Measurements from ENCODE around the gene ZNF710. TPM values are rescaled to one million over a fixed set of nuclear protein-coding genes. Genes with fewer than 3 reads are reported as not detected.

ZNF710 gene
- total RNA-seq, 1 donor from 2014 or later: 45.5 TPM

- H3K4me1 Mint-ChIP-seq: peaks cover 59% of the 10 kb centered on the region
- intact Hi-C loops (cut with micrococcal nuclease): no loop called here
- peak overlapping the region; percentile 21 for H3K27ac Mint-ChIP-seq
- CTCF ChIA-PET: interaction anchor here (2.1 kb wide), 1 partner anchor 16 kb away, joined by 6 read pairs; no protein-coding TSS in a partner anchor
- H3K27me3 Mint-ChIP-seq: no peaks in the 10 kb centered on the region
- TF ChIP-seq CTCF (IDR thresholded peaks at IDR 0.05): no peak
- DNase-seq (no peak), ATAC-seq (ENCODE audit: low read depth) (no peak)
- no peak overlapping the region for H3K4me3 Mint-ChIP-seq
- no peaks in the 10 kb centered on the region for H3K36me3 Mint-ChIP-seq (ENCODE audit: low read depth)
- POLR2A ChIA-PET: interaction anchor here (8.1 kb wide), 1 partner anchor 8 kb away, joined by 98 read pairs; no protein-coding TSS in a partner anchor
- no peaks in the 10 kb centered on the region for H3K9me3 Mint-ChIP-seq
Observed at GRCh38 chr15:90055182-90055581, 54.1 kb downstream of the ZNF710 start.

- Mint-ChIP-seq H3K4me1 (peaks cover 66% of the 10 kb centered on the region), H3K36me3 (ENCODE audit: low read depth) (no peaks in the 10 kb centered on the region), H3K9me3 (no peaks in the 10 kb centered on the region), H3K27ac (peak overlapping the region; percentile 77), H3K27me3 (no peaks in the 10 kb centered on the region), H3K4me3 (no peak overlapping the region)
- intact Hi-C loops (cut with micrococcal nuclease): no loop called here
- ChIA-PET POLR2A (interaction anchor here (0.8 to 8.1 kb wide), 4 partner anchors 9 to 163 kb away, joined by 3 to 98 read pairs (median 38); partner anchors contain the start of genes AP3S2 and ZNF710), CTCF (no interaction called here)
- no peak for ATAC-seq (ENCODE audit: low read depth)
- no peak for DNase-seq
- no peak for TF ChIP-seq CTCF (IDR thresholded peaks at IDR 0.05)
Observed at GRCh38 chr15:90056529-90056928, 55.4 kb downstream of the ZNF710 start.

- CTCF ChIA-PET: no interaction called here
Observed at GRCh38 chr15:90058308-90058707, 57.2 kb downstream of the ZNF710 start.

GRCh38 chr15:90058775-90059174 is 57.7 kb downstream of the ZNF710 start:
- H3K36me3 Mint-ChIP-seq (ENCODE audit: low read depth): no peaks in the 10 kb centered on the region
- intact Hi-C loops (cut with micrococcal nuclease): loop anchor here (1.0 to 2.0 kb wide), 5 partner anchors 11 to 56 kb away; no protein-coding TSS in a partner anchor
- H3K9me3 Mint-ChIP-seq: no peaks in the 10 kb centered on the region
- H3K4me3 Mint-ChIP-seq: peak overlapping the region; percentile 70
- peak overlapping the region; percentile 97 for H3K27ac Mint-ChIP-seq
- DNase-seq: no peak
- POLR2A ChIA-PET: interaction anchor here (1.0 to 8.1 kb wide), 11 partner anchors 11 to 175 kb away, joined by 3 to 98 read pairs (median 11); partner anchors contain the start of genes AP3S2, CIB1, GDPGP1 and ZNF710
- ATAC-seq (ENCODE audit: low read depth): no peak
- TF ChIP-seq CTCF (IDR thresholded peaks at IDR 0.05): no peak
- peaks cover 80% of the 10 kb centered on the region for H3K4me1 Mint-ChIP-seq
- no peaks in the 10 kb centered on the region for H3K27me3 Mint-ChIP-seq
- CTCF ChIA-PET: interaction anchor here (1.1 to 1.3 kb wide), 2 partner anchors 12 to 160 kb away, joined by 5 to 6 read pairs; no protein-coding TSS in a partner anchor

More at GRCh38 chr15:90058308-90058707, 57.2 kb downstream of the ZNF710 start:
- DNase-seq: peak; percentile 38
- Mint-ChIP-seq H3K4me3 (peak overlapping the region; percentile 70), H3K27me3 (no peaks in the 10 kb centered on the region), H3K36me3 (ENCODE audit: low read depth) (no peaks in the 10 kb centered on the region), H3K9me3 (no peaks in the 10 kb centered on the region), H3K4me1 (peaks cover 75% of the 10 kb centered on the region), H3K27ac (peak overlapping the region; percentile 97)
- TF ChIP-seq CTCF (IDR thresholded peaks at IDR 0.05): no peak
- POLR2A ChIA-PET: interaction anchor here (1.4 to 8.1 kb wide), 9 partner anchors 11 to 164 kb away, joined by 4 to 98 read pairs (median 16); partner anchors contain the start of genes AP3S2 and ZNF710
- ATAC-seq (ENCODE audit: low read depth): peak; percentile 46
- intact Hi-C loops (cut with micrococcal nuclease): loop anchor here (2.0 kb wide), 1 partner anchor 38 kb away; no protein-coding TSS in a partner anchor

GRCh38 chr15:90059208-90059985 is 58.3 kb downstream of the ZNF710 start:
- H3K9me3 Mint-ChIP-seq: no peaks in the 10 kb centered on the region
- ChIA-PET CTCF (interaction anchor here (0.6 to 1.3 kb wide), 3 partner anchors 11 to 161 kb away, joined by 3 to 6 read pairs (median 5); no protein-coding TSS in a partner anchor), POLR2A (interaction anchor here (0.6 to 8.1 kb wide), 20 partner anchors 11 to 870 kb away, joined by 3 to 98 read pairs (median 4); partner anchors contain the start of genes AP3S2, CIB1, GDPGP1 and SEMA4B)
- TF ChIP-seq CTCF (IDR thresholded peaks at IDR 0.05): no peak
- DNase-seq (peak; percentile 85), ATAC-seq (ENCODE audit: low read depth) (peak; percentile 84)
- H3K4me3 Mint-ChIP-seq: peak overlapping the region; percentile 70
- peak overlapping the region; percentile 97 for H3K27ac Mint-ChIP-seq
- peaks cover 81% of the 10 kb centered on the region for H3K4me1 Mint-ChIP-seq
- no peaks in the 10 kb centered on the region for H3K36me3 Mint-ChIP-seq (ENCODE audit: low read depth)
- no peaks in the 10 kb centered on the region for H3K27me3 Mint-ChIP-seq
- intact Hi-C loops (cut with micrococcal nuclease): loop anchor here (1.0 to 2.0 kb wide), 5 partner anchors 12 to 57 kb away; no protein-coding TSS in a partner anchor

Measured in activated B cell treated with CpG ODN at 0.5 μM for 24 hours (primary cell).